Measurements from ENCODE around the gene ADAMTS6. TPM values are rescaled to one million over a fixed set of nuclear protein-coding genes. Genes with fewer than 3 reads are reported as not detected.

The ADAMTS6 gene
- total RNA-seq, 4 donors from 2014 or later, result 1.9 to 20.2 (median 3.5) TPM

DNA sequence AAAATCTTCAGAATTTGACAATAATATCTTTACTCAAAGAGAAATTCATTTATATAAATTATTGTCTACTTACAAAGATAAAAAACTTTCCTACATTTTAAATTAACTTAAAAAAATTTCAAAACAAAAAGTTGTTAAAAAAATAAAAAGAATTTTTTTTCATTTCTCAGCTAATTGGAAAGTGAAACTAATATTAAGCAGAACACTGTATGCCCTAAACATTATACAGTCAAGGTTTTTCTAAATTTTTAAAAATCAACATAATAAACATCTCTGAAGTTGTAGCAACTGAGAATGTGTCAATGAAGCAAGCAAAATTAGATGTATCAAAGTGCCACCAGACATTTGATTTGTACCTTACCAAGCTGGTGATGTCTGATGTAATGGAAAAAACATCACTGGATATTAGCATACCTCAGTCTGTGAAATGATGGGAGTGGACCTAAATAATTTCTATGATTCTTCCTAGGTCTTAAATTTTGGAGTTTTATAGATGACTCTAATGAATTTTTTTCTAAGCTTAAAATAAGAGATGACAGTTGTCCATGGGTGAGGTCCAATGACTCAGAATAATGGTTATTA is 290.1 kb downstream of the ADAMTS6 start:
- TF ChIP-seq CTCF (IDR thresholded peaks at IDR 0.05; ENCODE audit: low read depth), result no peak

DNA sequence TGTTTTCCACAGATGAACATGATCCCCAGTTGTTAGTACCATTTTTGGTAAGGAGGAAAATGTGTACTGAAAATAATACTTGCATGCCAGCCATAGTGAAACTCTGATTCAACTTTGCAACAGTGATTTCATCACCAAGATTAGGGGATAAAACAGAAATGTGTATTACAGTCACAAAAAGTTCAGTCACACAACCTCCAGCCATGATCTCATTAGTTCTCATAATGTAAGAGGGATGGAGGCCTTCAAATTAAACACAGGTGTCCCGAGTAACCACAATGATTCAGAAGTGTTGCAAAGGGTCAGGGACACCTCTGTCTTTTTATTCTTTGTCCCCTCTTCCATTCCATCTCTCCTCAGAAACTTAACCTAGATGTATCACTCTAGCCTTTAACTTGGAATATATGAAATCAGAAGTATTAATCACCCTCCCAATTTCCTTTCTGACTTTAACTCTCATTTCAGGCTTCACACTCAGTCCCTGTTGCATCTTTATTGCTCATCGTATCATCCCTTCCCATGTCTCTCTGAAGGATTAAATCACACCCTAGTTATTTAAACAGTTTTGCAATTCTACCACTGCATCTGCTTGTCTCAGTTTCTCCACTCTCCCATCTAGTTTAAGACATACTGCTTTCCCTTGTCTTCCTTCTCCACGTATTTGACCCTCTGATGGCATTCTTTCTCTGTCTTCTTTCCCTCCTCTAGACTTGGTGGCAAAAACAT is 291.2 kb downstream of the ADAMTS6 start:
- TF ChIP-seq CTCF (IDR thresholded peaks at IDR 0.05; ENCODE audit: low read depth), result no peak

DNA sequence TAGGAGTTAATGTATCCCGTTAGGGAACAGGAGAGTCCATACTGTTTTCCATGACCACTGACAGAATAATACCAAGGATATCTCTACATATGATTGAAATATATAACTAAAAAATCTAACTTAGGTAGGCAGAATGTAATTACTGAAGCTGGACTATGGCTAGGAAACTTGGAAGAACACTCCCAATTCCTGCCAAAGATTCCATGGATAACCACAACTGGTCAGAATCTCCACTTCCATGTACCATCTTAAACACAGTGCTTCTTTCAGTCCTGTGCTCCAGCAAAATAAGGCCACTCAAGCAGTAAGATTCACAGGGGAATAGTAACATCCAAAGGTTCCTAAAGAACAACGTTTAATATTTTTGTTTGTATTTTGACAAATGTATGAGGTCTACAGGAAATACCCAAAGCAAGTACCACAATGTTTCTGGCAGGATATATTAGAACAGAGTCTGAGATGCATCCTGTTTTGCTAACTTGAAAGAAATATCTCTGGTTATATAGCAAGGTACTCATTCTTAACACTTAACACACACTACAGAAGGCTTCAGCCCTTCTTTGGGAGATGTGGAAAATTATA is 295.0 kb downstream of the ADAMTS6 start:
- TF ChIP-seq CTCF (IDR thresholded peaks at IDR 0.05; ENCODE audit: low read depth), result no peak

GRCh38 chr5:65185468-65185867 is 296.3 kb downstream of the ADAMTS6 start:
- no peak for TF ChIP-seq CTCF (IDR thresholded peaks at IDR 0.05; ENCODE audit: low read depth)

DNA sequence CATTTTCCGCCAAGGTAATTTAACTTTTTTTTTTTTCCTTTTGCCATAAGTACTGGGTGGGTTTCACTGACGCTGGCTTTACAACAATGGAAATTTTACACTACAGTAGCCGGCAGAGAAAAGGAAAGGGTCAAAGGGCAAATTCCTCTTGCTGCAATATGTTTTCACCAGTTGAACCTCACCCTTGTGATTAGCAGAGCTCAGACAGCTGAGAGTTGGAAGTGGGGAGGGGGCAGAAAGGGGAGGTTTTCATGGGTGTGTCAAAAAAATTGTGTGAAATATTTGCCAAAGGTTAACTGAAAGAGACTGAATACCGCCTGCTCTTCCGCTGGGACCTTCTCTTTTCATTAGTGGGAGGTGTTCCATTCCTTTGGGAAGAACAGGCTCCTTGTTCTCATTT is 296.9 kb downstream of the ADAMTS6 start:
- TF ChIP-seq CTCF (IDR thresholded peaks at IDR 0.05; ENCODE audit: low read depth), result no peak

GRCh38 chr5:65173130-65173525 is 308.6 kb downstream of the ADAMTS6 start:
- TF ChIP-seq CTCF (IDR thresholded peaks at IDR 0.05; ENCODE audit: low read depth), result no peak

- TF ChIP-seq CTCF (IDR thresholded peaks at IDR 0.05; ENCODE audit: low read depth), result no peak
Measured at GRCh38 chr5:65172486-65173129, 309.1 kb downstream of the ADAMTS6 start.

All from subcutaneous adipose tissue (tissue), 4 donors.